A549 (cell line): ENCODE measurements around the gene BCKDK.

Experiments
- CEBPB ChIP-seq, 2 experiments: fragments of >200 bp in 1 of 2; sonication (Bioruptor Twin) in 1 of 2; formaldehyde crosslinking in 1 of 2; IDR thresholded peaks; 2 replicates each; pipeline ENCODE4 v1.6.1; 2012 to 2016
- EP300 ChIP-seq, 2 experiments: fragments of >200 bp; sonication (Bioruptor Twin); formaldehyde crosslinking; IDR thresholded peaks; 2 replicates in 1 of 2; 3 replicates in 1 of 2; pipeline ENCODE4 v1.6.1; 2016 to 2017
- JUN ChIP-seq, 2 experiments: fragments of >200 bp; sonication (Bioruptor Twin); formaldehyde crosslinking; IDR thresholded peaks; 2 replicates in 1 of 2; 3 replicates in 1 of 2; pipeline ENCODE4 v1.6.1; 2016 to 2017
- MAFK ChIP-seq: fragments of 450-650 bp; IDR thresholded peaks from 2 replicates; pipeline ENCODE4 v1.6.1; 2014; ENCODE audit not compliant: partially characterized antibody
- POLR2A ChIP-seq: IDR thresholded peaks from 2 replicates; pipeline ENCODE4 v1.6.1; 2012; ENCODE audit warnings: mild to moderate bottlenecking, low read length
- POLR2AphosphoS2 ChIP-seq: conservative IDR thresholded peaks from 2 replicates; pipeline ENCODE4 v1.6.1; 2012; ENCODE audit warnings: low read length, improper control_type of control experiment, inconsistent platforms
- RFX5 ChIP-seq: fragments of 450-650 bp; IDR thresholded peaks from 2 replicates; pipeline ENCODE4 v1.7.1; 2014; ENCODE audit warnings: antibody characterized with exemption, mild to moderate bottlenecking, moderate library complexity
- RNF2 ChIP-seq: fragments of 200-600 bp; sonication (generic); IDR thresholded peaks from 2 replicates; pipeline ENCODE4 v1.6.1; 2016; ENCODE audit warnings: low read depth, mild to moderate bottlenecking, antibody characterized with exemption, moderate library complexity, borderline replicate concordance
- SMC3 ChIP-seq: fragments of >200 bp; sonication (Bioruptor Twin); formaldehyde crosslinking; IDR thresholded peaks from 3 replicates; pipeline ENCODE4 v1.6.1; 2018; ENCODE audit warnings: inconsistent platforms
- SREBF2 ChIP-seq: fragments of 450-650 bp; IDR thresholded peaks from 2 replicates; pipeline ENCODE4 v1.6.1; 2014; ENCODE audit warnings: mild to moderate bottlenecking, moderate library complexity
- TF ChIP-seq, protein P1 (sequence below): fragments of >200 bp; sonication (Bioruptor Twin); formaldehyde crosslinking; IDR thresholded peaks from 3 replicates; pipeline ENCODE4 v1.5.1; 2016
- TF ChIP-seq, protein P2 (sequence below): fragments of >200 bp; sonication (Bioruptor Twin); formaldehyde crosslinking; IDR thresholded peaks from 3 replicates; pipeline ENCODE4 v1.6.1; 2016
- TF ChIP-seq, protein P3 (sequence below): fragments of 200-600 bp; sonication (generic); IDR thresholded peaks from 2 replicates; pipeline ENCODE4 v1.6.1; 2016; ENCODE audit warnings: antibody characterized with exemption, mild to moderate bottlenecking, moderate library complexity
- TF ChIP-seq, protein P4 (sequence below): fragments of 250-450 bp; sonication (Bioruptor Pico); IDR thresholded peaks from 2 replicates; pipeline ENCODE4 v1.5.0; 2021; ENCODE audit warnings: mild to moderate bottlenecking, moderate library complexity, borderline replicate concordance

DNA sequence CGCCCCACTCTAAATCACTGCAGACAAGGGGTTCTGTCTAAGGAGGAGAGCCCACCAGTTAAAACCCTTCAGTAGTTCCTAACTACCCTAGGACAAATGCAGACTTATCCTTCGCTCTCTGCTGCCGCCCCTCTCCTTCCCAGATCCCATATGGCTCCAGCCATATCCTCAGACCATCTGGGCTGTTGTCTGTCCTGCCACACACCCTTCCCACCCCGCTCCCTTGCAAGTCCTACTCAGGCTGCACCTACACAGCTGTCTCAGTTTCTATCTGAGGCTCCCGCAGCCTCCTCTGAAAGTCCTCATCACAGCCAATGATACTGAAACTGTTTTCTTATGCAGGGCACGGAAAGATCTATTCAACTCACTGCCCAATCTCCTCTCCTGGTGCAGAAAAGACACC lies 720 bp upstream of the BCKDK start:
- TF ChIP-seq, protein P1, sequence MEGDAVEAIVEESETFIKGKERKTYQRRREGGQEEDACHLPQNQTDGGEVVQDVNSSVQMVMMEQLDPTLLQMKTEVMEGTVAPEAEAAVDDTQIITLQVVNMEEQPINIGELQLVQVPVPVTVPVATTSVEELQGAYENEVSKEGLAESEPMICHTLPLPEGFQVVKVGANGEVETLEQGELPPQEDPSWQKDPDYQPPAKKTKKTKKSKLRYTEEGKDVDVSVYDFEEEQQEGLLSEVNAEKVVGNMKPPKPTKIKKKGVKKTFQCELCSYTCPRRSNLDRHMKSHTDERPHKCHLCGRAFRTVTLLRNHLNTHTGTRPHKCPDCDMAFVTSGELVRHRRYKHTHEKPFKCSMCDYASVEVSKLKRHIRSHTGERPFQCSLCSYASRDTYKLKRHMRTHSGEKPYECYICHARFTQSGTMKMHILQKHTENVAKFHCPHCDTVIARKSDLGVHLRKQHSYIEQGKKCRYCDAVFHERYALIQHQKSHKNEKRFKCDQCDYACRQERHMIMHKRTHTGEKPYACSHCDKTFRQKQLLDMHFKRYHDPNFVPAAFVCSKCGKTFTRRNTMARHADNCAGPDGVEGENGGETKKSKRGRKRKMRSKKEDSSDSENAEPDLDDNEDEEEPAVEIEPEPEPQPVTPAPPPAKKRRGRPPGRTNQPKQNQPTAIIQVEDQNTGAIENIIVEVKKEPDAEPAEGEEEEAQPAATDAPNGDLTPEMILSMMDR = no peak
- TF ChIP-seq, protein P2, sequence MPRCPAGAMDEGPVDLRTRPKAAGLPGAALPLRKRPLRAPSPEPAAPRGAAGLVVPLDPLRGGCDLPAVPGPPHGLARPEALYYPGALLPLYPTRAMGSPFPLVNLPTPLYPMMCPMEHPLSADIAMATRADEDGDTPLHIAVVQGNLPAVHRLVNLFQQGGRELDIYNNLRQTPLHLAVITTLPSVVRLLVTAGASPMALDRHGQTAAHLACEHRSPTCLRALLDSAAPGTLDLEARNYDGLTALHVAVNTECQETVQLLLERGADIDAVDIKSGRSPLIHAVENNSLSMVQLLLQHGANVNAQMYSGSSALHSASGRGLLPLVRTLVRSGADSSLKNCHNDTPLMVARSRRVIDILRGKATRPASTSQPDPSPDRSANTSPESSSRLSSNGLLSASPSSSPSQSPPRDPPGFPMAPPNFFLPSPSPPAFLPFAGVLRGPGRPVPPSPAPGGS = no peak
- TF ChIP-seq RNF2 = no peak
- no peak for TF ChIP-seq SREBF2
- no peak for TF ChIP-seq POLR2A
- no peak for TF ChIP-seq MAFK
- TF ChIP-seq SMC3 = no peak
- no peak for TF ChIP-seq CEBPB (IDR thresholded peaks at IDR 0.05)
- TF ChIP-seq, protein P3, sequence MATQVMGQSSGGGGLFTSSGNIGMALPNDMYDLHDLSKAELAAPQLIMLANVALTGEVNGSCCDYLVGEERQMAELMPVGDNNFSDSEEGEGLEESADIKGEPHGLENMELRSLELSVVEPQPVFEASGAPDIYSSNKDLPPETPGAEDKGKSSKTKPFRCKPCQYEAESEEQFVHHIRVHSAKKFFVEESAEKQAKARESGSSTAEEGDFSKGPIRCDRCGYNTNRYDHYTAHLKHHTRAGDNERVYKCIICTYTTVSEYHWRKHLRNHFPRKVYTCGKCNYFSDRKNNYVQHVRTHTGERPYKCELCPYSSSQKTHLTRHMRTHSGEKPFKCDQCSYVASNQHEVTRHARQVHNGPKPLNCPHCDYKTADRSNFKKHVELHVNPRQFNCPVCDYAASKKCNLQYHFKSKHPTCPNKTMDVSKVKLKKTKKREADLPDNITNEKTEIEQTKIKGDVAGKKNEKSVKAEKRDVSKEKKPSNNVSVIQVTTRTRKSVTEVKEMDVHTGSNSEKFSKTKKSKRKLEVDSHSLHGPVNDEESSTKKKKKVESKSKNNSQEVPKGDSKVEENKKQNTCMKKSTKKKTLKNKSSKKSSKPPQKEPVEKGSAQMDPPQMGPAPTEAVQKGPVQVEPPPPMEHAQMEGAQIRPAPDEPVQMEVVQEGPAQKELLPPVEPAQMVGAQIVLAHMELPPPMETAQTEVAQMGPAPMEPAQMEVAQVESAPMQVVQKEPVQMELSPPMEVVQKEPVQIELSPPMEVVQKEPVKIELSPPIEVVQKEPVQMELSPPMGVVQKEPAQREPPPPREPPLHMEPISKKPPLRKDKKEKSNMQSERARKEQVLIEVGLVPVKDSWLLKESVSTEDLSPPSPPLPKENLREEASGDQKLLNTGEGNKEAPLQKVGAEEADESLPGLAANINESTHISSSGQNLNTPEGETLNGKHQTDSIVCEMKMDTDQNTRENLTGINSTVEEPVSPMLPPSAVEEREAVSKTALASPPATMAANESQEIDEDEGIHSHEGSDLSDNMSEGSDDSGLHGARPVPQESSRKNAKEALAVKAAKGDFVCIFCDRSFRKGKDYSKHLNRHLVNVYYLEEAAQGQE = no peak
- no peak for TF ChIP-seq EP300 (IDR thresholded peaks at IDR 0.05)
- TF ChIP-seq, protein P4, sequence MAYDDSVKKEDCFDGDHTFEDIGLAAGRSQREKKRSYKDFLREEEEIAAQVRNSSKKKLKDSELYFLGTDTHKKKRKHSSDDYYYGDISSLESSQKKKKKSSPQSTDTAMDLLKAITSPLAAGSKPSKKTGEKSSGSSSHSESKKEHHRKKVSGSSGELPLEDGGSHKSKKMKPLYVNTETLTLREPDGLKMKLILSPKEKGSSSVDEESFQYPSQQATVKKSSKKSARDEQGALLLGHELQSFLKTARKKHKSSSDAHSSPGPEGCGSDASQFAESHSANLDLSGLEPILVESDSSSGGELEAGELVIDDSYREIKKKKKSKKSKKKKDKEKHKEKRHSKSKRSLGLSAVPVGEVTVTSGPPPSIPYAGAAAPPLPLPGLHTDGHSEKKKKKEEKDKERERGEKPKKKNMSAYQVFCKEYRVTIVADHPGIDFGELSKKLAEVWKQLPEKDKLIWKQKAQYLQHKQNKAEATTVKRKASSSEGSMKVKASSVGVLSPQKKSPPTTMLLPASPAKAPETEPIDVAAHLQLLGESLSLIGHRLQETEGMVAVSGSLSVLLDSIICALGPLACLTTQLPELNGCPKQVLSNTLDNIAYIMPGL (CRISPR knock-in tag) = no peak
- no peak for TF ChIP-seq RFX5
- no peak for TF ChIP-seq POLR2AphosphoS2
- TF ChIP-seq JUN (IDR thresholded peaks at IDR 0.05) = no peak
